ENCODE measurements around the gene MUC13. TPM values are rescaled to one million over a fixed set of nuclear protein-coding genes. Genes with fewer than 3 reads are reported as not detected.

Gene MUC13
- total and polyA plus RNA-seq, 4 donors = 0.43 to 6.6 (median 0.49) TPM; not detected in 1

DNA sequence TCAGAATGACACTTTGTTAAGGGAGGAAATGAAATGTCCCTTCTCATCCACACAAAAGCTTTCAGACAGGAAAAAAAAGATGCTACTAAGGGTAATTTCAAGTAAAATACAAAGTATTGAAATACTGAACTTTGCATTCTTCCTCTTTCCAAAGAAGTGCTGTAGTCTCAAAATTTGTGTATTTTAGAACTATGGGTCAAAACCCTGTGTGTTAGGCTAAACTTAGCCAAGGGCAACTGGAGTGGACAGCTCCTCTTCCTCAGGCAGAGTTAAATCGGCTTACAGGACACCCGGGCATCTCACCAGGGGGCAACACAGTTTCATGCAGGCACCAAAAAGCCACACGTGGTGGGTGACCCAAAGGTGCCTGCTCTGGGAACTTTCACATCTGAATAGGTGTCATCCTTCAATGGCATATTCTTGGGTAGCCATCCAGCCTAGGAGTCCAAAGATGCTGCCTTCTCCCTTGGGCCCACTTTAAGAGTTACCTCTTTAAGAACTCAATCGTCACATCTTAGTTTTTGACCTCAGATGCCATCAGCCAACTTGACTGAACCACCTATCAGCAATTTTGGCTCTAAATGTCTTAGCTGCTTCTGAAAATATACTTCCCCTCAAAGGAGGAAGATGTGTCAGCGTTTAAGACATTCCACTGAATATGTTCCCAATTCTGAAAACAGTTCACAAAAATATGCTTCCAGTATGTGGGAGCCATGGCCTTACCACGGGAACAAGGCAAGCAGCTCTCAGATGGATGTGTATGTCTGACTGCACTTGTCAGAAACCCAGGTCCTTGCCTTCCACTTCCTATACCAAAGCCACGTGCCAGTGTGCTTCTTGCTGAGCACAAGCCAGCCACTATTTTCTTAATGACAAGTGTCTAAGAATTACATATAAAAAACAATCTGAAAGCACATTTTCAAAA lies 32.2 kb upstream of the MUC13 start:
- H3K9me3 ChIP-seq (ENCODE audit: control insufficient read depth in 4 of 4, insufficient read depth in 3 of 4, low read length in 3 of 4) = no peaks in the 10 kb centered on the region
- ATAC-seq (ENCODE audit: insufficient read depth, low FRiP score) = no peak
- H3K4me1 ChIP-seq (ENCODE audit: control insufficient read depth in 5 of 5, insufficient read depth in 5 of 5, low read length in 5 of 5) = peaks cover 0 to 7% (median 3%) of the 10 kb centered on the region in 5 donors
- TF ChIP-seq, protein P1, sequence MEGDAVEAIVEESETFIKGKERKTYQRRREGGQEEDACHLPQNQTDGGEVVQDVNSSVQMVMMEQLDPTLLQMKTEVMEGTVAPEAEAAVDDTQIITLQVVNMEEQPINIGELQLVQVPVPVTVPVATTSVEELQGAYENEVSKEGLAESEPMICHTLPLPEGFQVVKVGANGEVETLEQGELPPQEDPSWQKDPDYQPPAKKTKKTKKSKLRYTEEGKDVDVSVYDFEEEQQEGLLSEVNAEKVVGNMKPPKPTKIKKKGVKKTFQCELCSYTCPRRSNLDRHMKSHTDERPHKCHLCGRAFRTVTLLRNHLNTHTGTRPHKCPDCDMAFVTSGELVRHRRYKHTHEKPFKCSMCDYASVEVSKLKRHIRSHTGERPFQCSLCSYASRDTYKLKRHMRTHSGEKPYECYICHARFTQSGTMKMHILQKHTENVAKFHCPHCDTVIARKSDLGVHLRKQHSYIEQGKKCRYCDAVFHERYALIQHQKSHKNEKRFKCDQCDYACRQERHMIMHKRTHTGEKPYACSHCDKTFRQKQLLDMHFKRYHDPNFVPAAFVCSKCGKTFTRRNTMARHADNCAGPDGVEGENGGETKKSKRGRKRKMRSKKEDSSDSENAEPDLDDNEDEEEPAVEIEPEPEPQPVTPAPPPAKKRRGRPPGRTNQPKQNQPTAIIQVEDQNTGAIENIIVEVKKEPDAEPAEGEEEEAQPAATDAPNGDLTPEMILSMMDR (IDR thresholded peaks at IDR 0.05; ENCODE audit: control extremely low read depth, extremely low read depth) = no peak
- H3K27ac ChIP-seq (ENCODE audit: low read depth in 1 of 2, low read length in 1 of 2) = no peak overlapping the region
- no peak overlapping the region for H3K4me3 ChIP-seq
- peaks cover 5 to 21% (median 10%) of the 10 kb centered on the region in 4 donors for H3K36me3 ChIP-seq (ENCODE audit: control insufficient read depth in 4 of 4, insufficient read depth in 4 of 4, low read length in 4 of 4)
- no peak for DNase-seq
- no peak overlapping the region for H3K9ac ChIP-seq (ENCODE audit: insufficient read depth in 1 of 2, low read length in 2 of 2)
- WGBS, 2 donors = 70% methylated on average over 7 of the region's 7 CpGs
- no peaks in the 10 kb centered on the region for H3K27me3 ChIP-seq (ENCODE audit: control insufficient read depth in 3 of 3, insufficient read depth in 3 of 3, low read length in 2 of 3)

DNA sequence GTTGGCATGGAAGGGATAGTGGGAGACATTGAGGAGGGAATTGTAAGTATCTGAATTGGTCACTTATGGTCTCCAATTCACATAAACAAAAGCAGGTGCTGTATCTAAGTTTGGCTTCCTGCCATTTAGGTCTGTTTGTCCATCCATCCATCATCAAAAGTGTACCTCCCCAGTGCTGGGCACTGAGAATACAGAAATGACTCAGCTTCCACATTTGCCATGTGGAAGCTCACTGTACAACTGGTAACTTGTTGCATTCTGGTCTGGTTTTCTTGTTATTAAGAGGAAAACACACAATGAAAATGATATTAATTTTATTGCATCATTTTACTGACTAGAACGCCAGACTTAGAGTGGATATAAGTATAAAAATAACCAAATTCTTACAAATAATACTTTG lies 30.9 kb upstream of the MUC13 start:
- 87 to 90% methylated on average over 1 of the region's 1 CpG for WGBS, 2 donors
- Histone ChIP-seq H3K9me3 (ENCODE audit: control insufficient read depth in 4 of 4, insufficient read depth in 3 of 4, low read length in 3 of 4) (no peaks in the 10 kb centered on the region), H3K36me3 (ENCODE audit: control insufficient read depth in 4 of 4, insufficient read depth in 4 of 4, low read length in 4 of 4) (peaks cover 3 to 18% (median 7%) of the 10 kb centered on the region in 4 donors), H3K27ac (ENCODE audit: low read depth in 1 of 2, low read length in 1 of 2) (no peak overlapping the region), H3K4me1 (ENCODE audit: control insufficient read depth in 5 of 5, insufficient read depth in 5 of 5, low read length in 5 of 5) (peaks cover 0 to 7% (median 3%) of the 10 kb centered on the region in 5 donors), H3K9ac (ENCODE audit: insufficient read depth in 1 of 2, low read length in 2 of 2) (no peak overlapping the region), H3K27me3 (ENCODE audit: control insufficient read depth in 3 of 3, insufficient read depth in 3 of 3, low read length in 2 of 3) (no peaks in the 10 kb centered on the region), H3K4me3 (no peak overlapping the region)
- DNase-seq (no peak), ATAC-seq (ENCODE audit: insufficient read depth, low FRiP score) (no peak)
- TF ChIP-seq, protein P1 (IDR thresholded peaks at IDR 0.05; ENCODE audit: control extremely low read depth, extremely low read depth) = no peak

DNA sequence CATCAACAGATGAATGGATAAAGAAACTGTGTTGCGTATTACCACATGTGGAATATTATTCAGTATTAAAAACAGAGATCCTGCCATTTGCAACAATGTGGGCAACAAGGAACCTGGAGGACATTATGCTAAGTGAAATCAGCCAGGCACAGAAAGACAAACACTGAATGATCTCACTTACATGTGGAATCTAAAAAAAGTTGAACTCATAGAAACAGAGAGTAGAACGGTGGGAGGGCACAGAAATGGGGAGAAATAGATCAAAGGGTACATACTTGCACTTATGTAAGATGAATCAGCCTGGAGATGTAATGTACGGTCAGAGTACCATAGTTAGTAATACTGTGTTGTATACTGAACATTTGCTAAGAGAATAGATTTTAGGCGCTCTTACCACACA lies 29.8 kb upstream of the MUC13 start:
- no peaks in the 10 kb centered on the region for H3K9me3 ChIP-seq (ENCODE audit: control insufficient read depth in 4 of 4, insufficient read depth in 3 of 4, low read length in 3 of 4)
- TF ChIP-seq, protein P1 (IDR thresholded peaks at IDR 0.05; ENCODE audit: control extremely low read depth, extremely low read depth) = no peak
- H3K27ac ChIP-seq (ENCODE audit: low read depth in 1 of 2, low read length in 1 of 2) = no peak overlapping the region

More for the DNA sequence above, 29.8 kb upstream of the MUC13 start:
- 76 to 85% methylated on average over 4 of the region's 4 CpGs for WGBS, 2 donors
- H3K4me1 ChIP-seq (ENCODE audit: control insufficient read depth in 5 of 5, insufficient read depth in 5 of 5, low read length in 5 of 5) = peaks cover 0 to 7% (median 3%) of the 10 kb centered on the region in 5 donors
- H3K4me3 ChIP-seq = no peak overlapping the region
- ATAC-seq (ENCODE audit: insufficient read depth, low FRiP score) (no peak), DNase-seq (no peak)
- H3K36me3 ChIP-seq (ENCODE audit: control insufficient read depth in 4 of 4, insufficient read depth in 4 of 4, low read length in 4 of 4) = peaks cover 0 to 9% (median 7%) of the 10 kb centered on the region in 4 donors
- H3K9ac ChIP-seq (ENCODE audit: insufficient read depth in 1 of 2, low read length in 2 of 2) = no peak overlapping the region
- H3K27me3 ChIP-seq (ENCODE audit: control insufficient read depth in 3 of 3, insufficient read depth in 3 of 3, low read length in 2 of 3) = no peaks in the 10 kb centered on the region

All from lung (tissue), 12 donors.